ENCODE results near the gene COL23A1.

The COL23A1 gene

DNA sequence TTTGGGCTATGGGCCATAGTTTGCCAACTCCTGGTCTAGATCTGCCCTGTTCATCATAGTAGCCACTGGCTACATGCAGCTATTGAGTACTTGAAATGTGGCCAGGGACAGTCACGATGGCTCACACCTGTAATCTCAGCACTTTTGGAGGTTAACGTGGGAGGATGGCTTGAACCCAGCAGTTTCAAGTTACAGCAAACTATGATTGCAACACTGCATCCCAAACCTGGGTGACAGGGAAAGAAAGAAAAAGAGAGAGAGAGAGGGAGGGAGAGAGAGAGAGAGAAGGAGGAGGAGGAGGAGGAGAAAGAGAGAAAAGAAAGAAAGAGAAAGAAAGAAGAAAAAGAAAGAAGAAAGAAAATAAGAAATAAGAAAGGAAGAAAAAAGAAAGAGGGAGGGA lies 397.9 kb downstream of the COL23A1 start:
- H3K27ac ChIP-seq: no peak overlapping the region
- TF ChIP-seq, protein P1, sequence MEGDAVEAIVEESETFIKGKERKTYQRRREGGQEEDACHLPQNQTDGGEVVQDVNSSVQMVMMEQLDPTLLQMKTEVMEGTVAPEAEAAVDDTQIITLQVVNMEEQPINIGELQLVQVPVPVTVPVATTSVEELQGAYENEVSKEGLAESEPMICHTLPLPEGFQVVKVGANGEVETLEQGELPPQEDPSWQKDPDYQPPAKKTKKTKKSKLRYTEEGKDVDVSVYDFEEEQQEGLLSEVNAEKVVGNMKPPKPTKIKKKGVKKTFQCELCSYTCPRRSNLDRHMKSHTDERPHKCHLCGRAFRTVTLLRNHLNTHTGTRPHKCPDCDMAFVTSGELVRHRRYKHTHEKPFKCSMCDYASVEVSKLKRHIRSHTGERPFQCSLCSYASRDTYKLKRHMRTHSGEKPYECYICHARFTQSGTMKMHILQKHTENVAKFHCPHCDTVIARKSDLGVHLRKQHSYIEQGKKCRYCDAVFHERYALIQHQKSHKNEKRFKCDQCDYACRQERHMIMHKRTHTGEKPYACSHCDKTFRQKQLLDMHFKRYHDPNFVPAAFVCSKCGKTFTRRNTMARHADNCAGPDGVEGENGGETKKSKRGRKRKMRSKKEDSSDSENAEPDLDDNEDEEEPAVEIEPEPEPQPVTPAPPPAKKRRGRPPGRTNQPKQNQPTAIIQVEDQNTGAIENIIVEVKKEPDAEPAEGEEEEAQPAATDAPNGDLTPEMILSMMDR (conservative IDR thresholded peaks at IDR 0.05): no peak

DNA sequence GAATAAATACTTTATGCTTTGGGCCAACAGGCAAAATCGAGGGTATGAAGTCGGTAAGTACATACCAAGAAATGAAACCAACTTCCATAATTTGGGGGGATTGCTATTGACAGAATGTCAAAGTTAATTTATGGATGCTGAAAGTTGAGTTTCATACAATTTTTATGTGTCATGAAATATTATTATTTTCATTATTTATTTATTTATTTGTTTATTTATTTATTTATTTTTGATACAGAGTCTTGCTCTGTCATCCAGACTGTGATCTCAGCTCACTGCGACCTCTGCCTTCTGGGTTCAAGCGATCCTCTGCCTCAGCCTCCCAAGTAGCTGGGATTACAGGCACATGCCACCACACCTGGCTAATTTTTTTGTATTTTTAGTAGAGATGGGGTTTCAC lies 398.5 kb downstream of the COL23A1 start:
- H3K27ac ChIP-seq: no peak overlapping the region
- TF ChIP-seq, protein P1 (conservative IDR thresholded peaks at IDR 0.05): no peak

GRCh38 chr5:178189433-178189832 lies 400.8 kb downstream of the COL23A1 start:
- TF ChIP-seq, protein P1 (conservative IDR thresholded peaks at IDR 0.05): no peak
- H3K27ac ChIP-seq: no peak overlapping the region

All from VCaP (cell line).